Neuron (in vitro differentiated cells): ENCODE data around the gene MARK3.

ENCODE experiments used
- H2AFZ ChIP-seq: one replicate; pipeline ENCODE4 v1.6.1; 2013; ENCODE audit warnings: low read depth, mild to moderate bottlenecking, inconsistent platforms, low read length, moderate library complexity
- H3K27me3 ChIP-seq: one replicate; pipeline ENCODE4 v1.6.1; 2013; ENCODE audit warnings: low read length; ENCODE audit not compliant: insufficient read depth
- H3K36me3 ChIP-seq: one replicate; pipeline ENCODE4 v1.6.1; 2013; ENCODE audit warnings: low read length; ENCODE audit not compliant: insufficient read depth
- H3K4me1 ChIP-seq: one replicate; pipeline ENCODE4 v1.6.1; 2013; ENCODE audit warnings: low read length; ENCODE audit not compliant: insufficient read depth
- H3K4me3 ChIP-seq: 2 replicates; pipeline ENCODE4 v1.5.1; 2013; ENCODE audit warnings: mild to moderate bottlenecking, low read length, moderate library complexity
- H3K9me3 ChIP-seq: one replicate; pipeline ENCODE4 v1.6.1; 2013; ENCODE audit warnings: low read length

Gene MARK3

GRCh38 chr14:103442288-103442687 is 57.1 kb downstream of the MARK3 start:
- Histone ChIP-seq H3K36me3 (peaks cover 27% of the 10 kb centered on the region), H3K9me3 (peaks cover 4% of the 10 kb centered on the region), H3K27me3 (no peaks in the 10 kb centered on the region), H3K4me1 (peaks cover 14% of the 10 kb centered on the region), H3K4me3 (no peak overlapping the region), H2AFZ (no peak overlapping the region)

GRCh38 chr14:103443111-103443510 is 57.9 kb downstream of the MARK3 start:
- Histone ChIP-seq H3K9me3 (peaks cover 2% of the 10 kb centered on the region), H3K27me3 (no peaks in the 10 kb centered on the region), H2AFZ (no peak overlapping the region), H3K36me3 (peaks cover 22% of the 10 kb centered on the region), H3K4me1 (peaks cover 14% of the 10 kb centered on the region), H3K4me3 (no peak overlapping the region)

GRCh38 chr14:103444837-103445524 is 59.8 kb downstream of the MARK3 start:
- Histone ChIP-seq H3K9me3 (no peaks in the 10 kb centered on the region), H3K27me3 (no peaks in the 10 kb centered on the region), H2AFZ (no peak overlapping the region), H3K4me3 (no peak overlapping the region), H3K4me1 (peaks cover 17% of the 10 kb centered on the region), H3K36me3 (peaks cover 10% of the 10 kb centered on the region)

- H3K4me3 ChIP-seq: no peak overlapping the region
- no peaks in the 10 kb centered on the region for H3K27me3 ChIP-seq
- no peak overlapping the region for H2AFZ ChIP-seq
- peaks cover 7% of the 10 kb centered on the region for H3K36me3 ChIP-seq
- no peaks in the 10 kb centered on the region for H3K9me3 ChIP-seq
- peaks cover 18% of the 10 kb centered on the region for H3K4me1 ChIP-seq
Observed at GRCh38 chr14:103445806-103446205, 60.6 kb downstream of the MARK3 start.

GRCh38 chr14:103448097-103448496 is 62.9 kb downstream of the MARK3 start:
- Histone ChIP-seq H2AFZ (no peak overlapping the region), H3K4me1 (peaks cover 18% of the 10 kb centered on the region), H3K27me3 (no peaks in the 10 kb centered on the region), H3K36me3 (peaks cover 9% of the 10 kb centered on the region), H3K9me3 (no peaks in the 10 kb centered on the region), H3K4me3 (no peak overlapping the region)

GRCh38 chr14:103449634-103450161 is 64.5 kb downstream of the MARK3 start:
- Histone ChIP-seq H2AFZ (no peak overlapping the region), H3K4me3 (no peak overlapping the region), H3K4me1 (peaks cover 18% of the 10 kb centered on the region), H3K36me3 (peaks cover 11% of the 10 kb centered on the region), H3K27me3 (no peaks in the 10 kb centered on the region), H3K9me3 (no peaks in the 10 kb centered on the region)

- no peaks in the 10 kb centered on the region for H3K9me3 ChIP-seq
Observed at GRCh38 chr14:103450416-103450815, 65.2 kb downstream of the MARK3 start.

GRCh38 chr14:103451401-103451800 is 66.2 kb downstream of the MARK3 start:
- Histone ChIP-seq H3K36me3 (peaks cover 17% of the 10 kb centered on the region), H3K27me3 (no peaks in the 10 kb centered on the region), H3K4me3 (no peak overlapping the region), H2AFZ (no peak overlapping the region), H3K9me3 (no peaks in the 10 kb centered on the region), H3K4me1 (peaks cover 3% of the 10 kb centered on the region)

More at GRCh38 chr14:103450416-103450815, 65.2 kb downstream of the MARK3 start:
- Histone ChIP-seq H3K27me3 (no peaks in the 10 kb centered on the region), H3K4me1 (peaks cover 10% of the 10 kb centered on the region), H2AFZ (no peak overlapping the region), H3K36me3 (peaks cover 11% of the 10 kb centered on the region), H3K4me3 (no peak overlapping the region)

GRCh38 chr14:103453791-103454190 is 68.6 kb downstream of the MARK3 start:
- no peaks in the 10 kb centered on the region for H3K9me3 ChIP-seq
- H3K27me3 ChIP-seq: no peaks in the 10 kb centered on the region
- peaks cover 3% of the 10 kb centered on the region for H3K4me1 ChIP-seq
- peaks cover 30% of the 10 kb centered on the region for H3K36me3 ChIP-seq
- no peak overlapping the region for H3K4me3 ChIP-seq
- H2AFZ ChIP-seq: no peak overlapping the region

- Histone ChIP-seq H3K36me3 (peaks cover 45% of the 10 kb centered on the region), H2AFZ (no peak overlapping the region), H3K27me3 (no peaks in the 10 kb centered on the region), H3K4me3 (no peak overlapping the region), H3K4me1 (no peaks in the 10 kb centered on the region), H3K9me3 (no peaks in the 10 kb centered on the region)
Observed at GRCh38 chr14:103456167-103456835, 71.1 kb downstream of the MARK3 start.

- Histone ChIP-seq H3K4me3 (no peak overlapping the region), H3K4me1 (no peaks in the 10 kb centered on the region), H3K36me3 (peaks cover 65% of the 10 kb centered on the region), H3K9me3 (no peaks in the 10 kb centered on the region), H3K27me3 (no peaks in the 10 kb centered on the region), H2AFZ (no peak overlapping the region)
Observed at GRCh38 chr14:103460415-103460814, 75.2 kb downstream of the MARK3 start.

- Histone ChIP-seq H3K9me3 (no peaks in the 10 kb centered on the region), H3K4me3 (no peak overlapping the region), H3K36me3 (peaks cover 68% of the 10 kb centered on the region), H3K27me3 (no peaks in the 10 kb centered on the region), H3K4me1 (no peaks in the 10 kb centered on the region), H2AFZ (no peak overlapping the region)
Observed at GRCh38 chr14:103463149-103463548, 77.9 kb downstream of the MARK3 start.

- no peaks in the 10 kb centered on the region for H3K27me3 ChIP-seq
- H2AFZ ChIP-seq: no peak overlapping the region
- peaks cover 72% of the 10 kb centered on the region for H3K36me3 ChIP-seq
- no peaks in the 10 kb centered on the region for H3K9me3 ChIP-seq
- no peaks in the 10 kb centered on the region for H3K4me1 ChIP-seq
- H3K4me3 ChIP-seq: no peak overlapping the region
Observed at GRCh38 chr14:103463851-103464250, 78.6 kb downstream of the MARK3 start.
